Neural crest cell (in vitro differentiated cells): ENCODE results near the gene MYO15B. TPM values are rescaled to one million over a fixed set of nuclear protein-coding genes. Genes with fewer than 3 reads are reported as not detected.

Experiments used
- DNase-seq: peaks from one replicate; pipeline ENCODE4 v3.0.0; 2021; ENCODE audit warnings: low read depth, mixed read lengths, low spot score
- H3K27ac Mint-ChIP-seq: one replicate; pipeline ENCODE4 v1.8.0; 2021; ENCODE audit warnings: mild to moderate bottlenecking, mixed read lengths; ENCODE audit not compliant: unreplicated experiment
- H3K27me3 Mint-ChIP-seq: 2 replicates; pipeline ENCODE4 v1.8.0; 2021; ENCODE audit warnings: low read depth, mild to moderate bottlenecking, mixed read lengths
- H3K36me3 Mint-ChIP-seq: 2 replicates; pipeline ENCODE4 v1.8.0; 2021; ENCODE audit warnings: low read depth, mild to moderate bottlenecking, mixed read lengths
- H3K4me1 Mint-ChIP-seq: 2 replicates; pipeline ENCODE4 v1.8.0; 2021; ENCODE audit warnings: mixed read lengths
- H3K4me3 Mint-ChIP-seq: one replicate; pipeline ENCODE4 v1.8.0; 2021; ENCODE audit warnings: mild to moderate bottlenecking, mixed read lengths
- H3K9me3 Mint-ChIP-seq: 2 replicates; pipeline ENCODE4 v1.8.0; 2021; ENCODE audit warnings: mixed read lengths
- CTCF ChIP-seq: fragments of 200-600 bp; sonication (generic); conservative IDR thresholded peaks from 2 replicates; pipeline ENCODE4 v1.5.0; 2021; ENCODE audit warnings: antibody characterized with exemption, mild to moderate bottlenecking
- total RNA-seq: library from RNA; stranded (reverse); gene quantifications from 2 replicates; pipeline ENCODE4 v1.2.1, GENCODE V29; 2021

The MYO15B gene
- total RNA-seq, 1 donor from 2014 or later, result 23.7 TPM

GRCh38 chr17:75557075-75557851 is 30.3 kb upstream of the MYO15B start:
- no peak overlapping the region for H3K4me3 Mint-ChIP-seq
- H3K27ac Mint-ChIP-seq, result no peak overlapping the region
- H3K27me3 Mint-ChIP-seq, result no peaks in the 10 kb centered on the region
- no peak for TF ChIP-seq CTCF
- H3K9me3 Mint-ChIP-seq, result no peaks in the 10 kb centered on the region
- no peaks in the 10 kb centered on the region for H3K36me3 Mint-ChIP-seq
- DNase-seq, result no peak
- H3K4me1 Mint-ChIP-seq, result no peaks in the 10 kb centered on the region

GRCh38 chr17:75557852-75558665 is 29.5 kb upstream of the MYO15B start:
- Mint-ChIP-seq H3K4me3 (no peak overlapping the region), H3K27ac (no peak overlapping the region), H3K4me1 (no peaks in the 10 kb centered on the region), H3K27me3 (no peaks in the 10 kb centered on the region), H3K9me3 (no peaks in the 10 kb centered on the region), H3K36me3 (no peaks in the 10 kb centered on the region)
- TF ChIP-seq CTCF, result no peak
- DNase-seq, result no peak

- no peak for TF ChIP-seq CTCF
- Mint-ChIP-seq H3K27me3 (no peaks in the 10 kb centered on the region), H3K4me1 (no peaks in the 10 kb centered on the region), H3K36me3 (no peaks in the 10 kb centered on the region), H3K9me3 (no peaks in the 10 kb centered on the region), H3K27ac (no peak overlapping the region), H3K4me3 (no peak overlapping the region)
- DNase-seq, result no peak
These were observed 28.7 kb upstream of the MYO15B start for GRCh38 chr17:75558666-75559530.

- H3K27me3 Mint-ChIP-seq, result no peaks in the 10 kb centered on the region
- H3K4me1 Mint-ChIP-seq, result no peaks in the 10 kb centered on the region
- H3K27ac Mint-ChIP-seq, result no peak overlapping the region
- no peak for TF ChIP-seq CTCF
- H3K9me3 Mint-ChIP-seq, result no peaks in the 10 kb centered on the region
- no peak overlapping the region for H3K4me3 Mint-ChIP-seq
- DNase-seq, result no peak
- H3K36me3 Mint-ChIP-seq, result no peaks in the 10 kb centered on the region
These were observed 27.6 kb upstream of the MYO15B start for GRCh38 chr17:75559958-75560533.
